Measurements from ENCODE around the gene ZNF90.

DNA sequence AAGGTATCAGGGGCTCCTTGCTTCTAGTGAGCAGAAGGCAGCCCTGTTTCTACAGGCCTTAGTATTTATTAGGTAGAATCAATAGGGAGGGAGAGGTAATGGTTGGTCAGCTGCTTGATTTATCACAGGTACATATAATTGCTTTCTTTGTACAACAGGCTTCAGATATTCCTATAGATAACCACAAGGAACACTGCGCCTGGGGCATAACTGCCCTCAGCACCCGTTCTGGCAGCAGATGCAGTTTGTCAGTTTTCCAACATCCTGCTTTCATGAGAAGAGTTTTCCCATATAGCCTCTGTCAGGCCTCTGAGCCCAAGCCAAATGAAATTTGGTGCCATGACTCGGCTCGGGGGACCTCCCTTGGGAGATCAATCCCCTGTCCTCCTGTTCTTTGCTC, 76.8 kb downstream of the ZNF90 start:
- TF ChIP-seq POLR2A (IDR thresholded peaks at IDR 0.05; ENCODE audit: low read depth, low read length) = no peak
- no peak for TF ChIP-seq RFX5 (IDR thresholded peaks at IDR 0.05; ENCODE audit: low read depth, low read length)
- TF ChIP-seq CTCF (conservative IDR thresholded peaks at IDR 0.05; ENCODE audit: low read depth, low read length) = no peak
- TF ChIP-seq RAD21 (IDR thresholded peaks at IDR 0.05; ENCODE audit: low read length) = no peak
- TF ChIP-seq FOS (IDR thresholded peaks at IDR 0.05; ENCODE audit: low read depth, low read length) = no peak
- no peak for TF ChIP-seq MXI1 (IDR thresholded peaks at IDR 0.05; ENCODE audit: borderline replicate concordance, low read depth, low read length)
